IPS-20b (cell line): ENCODE measurements around the gene PKP4.

Source experiments
- H3K27ac ChIP-seq: one replicate; pipeline ENCODE4 v1.5.1; 2013; ENCODE audit warnings: low read length
- H3K27me3 ChIP-seq: 2 replicates; pipeline ENCODE4 v1.6.1; 2013; ENCODE audit warnings: mild to moderate bottlenecking, low read length, inconsistent platforms; ENCODE audit not compliant: insufficient read depth
- H3K36me3 ChIP-seq: 2 replicates; pipeline ENCODE4 v1.6.1; 2013; ENCODE audit warnings: low read depth, mild to moderate bottlenecking, inconsistent platforms, low read length, moderate library complexity; ENCODE audit not compliant: insufficient read depth
- H3K4me1 ChIP-seq: 2 replicates; pipeline ENCODE4 v1.6.1; 2013; ENCODE audit warnings: mild to moderate bottlenecking, control low read depth, inconsistent platforms, low read length, moderate library complexity; ENCODE audit not compliant: insufficient read depth
- H3K4me3 ChIP-seq: 2 replicates; pipeline ENCODE4 v1.5.1; 2013; ENCODE audit warnings: mild to moderate bottlenecking, low read length, inconsistent platforms
- H3K9ac ChIP-seq: 2 replicates; pipeline ENCODE4 v1.6.1; 2013; ENCODE audit warnings: low read depth, mild to moderate bottlenecking, inconsistent platforms, low read length, moderate library complexity
- H3K9me3 ChIP-seq: 2 replicates; pipeline ENCODE4 v1.6.1; 2013; ENCODE audit warnings: mild to moderate bottlenecking, low read depth, low read length, inconsistent platforms; ENCODE audit not compliant: insufficient read depth

PKP4 gene

DNA sequence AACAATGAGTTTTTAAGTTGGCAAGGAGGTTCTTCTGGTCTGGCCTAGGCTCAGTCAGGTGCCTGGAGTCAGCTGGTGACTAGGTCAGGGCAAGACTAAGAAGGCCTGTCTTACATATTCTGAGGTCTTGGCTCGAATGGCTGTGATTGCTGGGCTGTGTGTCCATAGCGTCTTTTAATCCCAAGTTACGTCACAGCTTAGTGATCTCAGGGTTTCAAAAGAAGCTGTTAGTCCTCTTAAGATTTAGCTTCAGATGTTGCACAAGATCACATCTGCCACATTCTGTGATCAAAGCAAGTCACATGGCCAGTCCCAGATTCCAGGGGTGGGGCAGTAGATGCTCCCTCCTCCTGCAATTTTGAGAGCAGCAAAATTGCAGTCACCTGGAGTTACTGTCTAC is 61.3 kb downstream of the PKP4 start:
- Histone ChIP-seq H3K27me3 (no peaks in the 10 kb centered on the region), H3K4me1 (no peaks in the 10 kb centered on the region), H3K27ac (no peak overlapping the region), H3K36me3 (0 out of 2 replicates have a peak, but pooled peaks cover 4% of the 10 kb centered on the region), H3K4me3 (no peak overlapping the region), H3K9me3 (no peaks in the 10 kb centered on the region), H3K9ac (no peak overlapping the region)

- no peak overlapping the region for H3K9ac ChIP-seq
- no peaks in the 10 kb centered on the region for H3K9me3 ChIP-seq
- no peaks in the 10 kb centered on the region for H3K27me3 ChIP-seq
- no peak overlapping the region for H3K4me3 ChIP-seq
- H3K4me1 ChIP-seq: no peaks in the 10 kb centered on the region
- H3K27ac ChIP-seq: no peak overlapping the region
- H3K36me3 ChIP-seq: no peaks in the 10 kb centered on the region
Measured at GRCh38 chr2:158519481-158519880, 62.7 kb downstream of the PKP4 start.

- peaks cover 8% of the 10 kb centered on the region; the same call in 1 of the 2 replicates for H3K4me1 ChIP-seq
- no peak overlapping the region for H3K9ac ChIP-seq
- no peak overlapping the region for H3K4me3 ChIP-seq
- no peaks in the 10 kb centered on the region for H3K27me3 ChIP-seq
- 0 out of 2 replicates have a peak, but pooled peaks cover 4% of the 10 kb centered on the region for H3K36me3 ChIP-seq
- no peaks in the 10 kb centered on the region for H3K9me3 ChIP-seq
- H3K27ac ChIP-seq: no peak overlapping the region
Measured at GRCh38 chr2:158529379-158530259, 72.9 kb downstream of the PKP4 start.

DNA sequence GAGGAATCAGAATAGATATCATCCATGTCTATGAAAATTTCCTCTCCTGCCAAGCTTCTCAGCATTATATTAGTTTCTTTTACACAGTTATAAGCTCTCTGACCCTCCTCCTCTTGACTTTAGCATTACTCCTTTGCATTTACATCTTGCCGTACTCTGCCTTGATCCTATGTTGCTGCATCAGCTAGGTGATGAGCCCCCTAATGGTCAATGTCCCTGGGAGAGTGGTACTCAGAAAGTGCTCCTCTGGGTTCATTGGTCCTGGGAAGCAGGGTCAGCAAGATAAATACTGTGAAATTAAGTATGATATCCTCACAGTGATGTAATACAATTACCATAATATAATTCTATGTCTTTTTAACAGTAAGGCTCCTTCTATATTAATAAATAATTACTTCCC is 74.1 kb downstream of the PKP4 start:
- Histone ChIP-seq H3K4me3 (no peak overlapping the region), H3K27me3 (no peaks in the 10 kb centered on the region), H3K9ac (no peak overlapping the region), H3K9me3 (no peaks in the 10 kb centered on the region), H3K4me1 (peaks cover 8% of the 10 kb centered on the region; the same call in 1 of the 2 replicates), H3K27ac (no peak overlapping the region), H3K36me3 (peaks cover 5% of the 10 kb centered on the region; the same call in 1 of the 2 replicates)

DNA sequence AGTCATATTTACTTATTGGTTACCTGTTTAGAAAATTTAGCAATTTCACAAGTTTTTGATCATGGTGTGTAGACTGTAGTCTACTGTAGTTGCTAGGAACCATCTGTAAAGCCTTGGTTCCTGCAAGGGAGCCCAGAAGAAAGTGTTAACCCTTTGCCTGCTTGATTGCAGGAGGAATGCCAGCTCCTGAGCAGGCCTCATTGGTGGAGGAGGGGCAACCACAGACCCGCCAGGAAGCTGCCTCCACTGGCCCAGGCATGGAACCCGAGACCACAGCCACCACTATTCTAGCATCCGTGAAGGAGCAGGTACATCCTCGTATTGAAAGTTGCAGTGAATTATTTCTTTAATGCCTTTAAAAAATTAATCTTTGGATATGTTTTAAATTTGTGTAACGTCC is 76.3 kb downstream of the PKP4 start:
- Histone ChIP-seq H3K36me3 (peaks cover 15% of the 10 kb centered on the region), H3K9me3 (no peaks in the 10 kb centered on the region), H3K27ac (no peak overlapping the region), H3K4me1 (peaks cover 8% of the 10 kb centered on the region; the same call in 1 of the 2 replicates), H3K27me3 (no peaks in the 10 kb centered on the region), H3K4me3 (no peak overlapping the region), H3K9ac (no peak overlapping the region)

- no peak overlapping the region for H3K4me3 ChIP-seq
- no peak overlapping the region for H3K9ac ChIP-seq
Measured at GRCh38 chr2:158539176-158540005, 82.6 kb downstream of the PKP4 start.

DNA sequence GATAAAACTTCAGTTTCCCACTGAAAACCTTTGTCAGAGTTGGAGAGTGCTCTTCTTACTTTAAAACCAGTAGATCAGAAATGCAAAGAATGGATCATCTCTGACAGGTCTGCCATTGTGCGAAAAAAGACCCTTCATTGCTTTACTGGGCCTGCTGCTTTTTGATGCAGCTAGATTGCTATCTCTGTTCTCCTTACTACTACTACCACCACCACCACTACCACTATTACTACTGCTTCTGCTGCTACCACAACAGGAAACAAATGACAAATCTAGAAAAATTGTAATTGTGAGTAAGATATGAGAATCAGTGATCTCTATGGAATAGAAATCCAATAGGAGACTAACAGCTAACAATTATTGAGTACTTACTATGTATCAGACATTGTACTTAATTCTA is 85.8 kb downstream of the PKP4 start:
- Histone ChIP-seq H3K4me1 (no peaks in the 10 kb centered on the region; the same call in 1 of the 2 replicates), H3K27me3 (no peaks in the 10 kb centered on the region), H3K36me3 (peaks cover 8% of the 10 kb centered on the region), H3K27ac (no peak overlapping the region), H3K9ac (no peak overlapping the region), H3K9me3 (no peaks in the 10 kb centered on the region), H3K4me3 (no peak overlapping the region)

More at GRCh38 chr2:158539176-158540005, 82.6 kb downstream of the PKP4 start:
- no peaks in the 10 kb centered on the region for H3K4me1 ChIP-seq
- no peaks in the 10 kb centered on the region for H3K9me3 ChIP-seq
- H3K27ac ChIP-seq: no peak overlapping the region
- H3K36me3 ChIP-seq: peaks cover 12% of the 10 kb centered on the region
- no peaks in the 10 kb centered on the region for H3K27me3 ChIP-seq

GRCh38 chr2:158543957-158544356 is 87.2 kb downstream of the PKP4 start:
- Histone ChIP-seq H3K27me3 (no peaks in the 10 kb centered on the region), H3K9ac (no peak overlapping the region), H3K9me3 (no peaks in the 10 kb centered on the region), H3K36me3 (peaks cover 18% of the 10 kb centered on the region), H3K4me3 (no peak overlapping the region), H3K27ac (no peak overlapping the region), H3K4me1 (no peaks in the 10 kb centered on the region; the same call in 1 of the 2 replicates)

- Histone ChIP-seq H3K4me1 (no peaks in the 10 kb centered on the region; the same call in 1 of the 2 replicates), H3K9me3 (no peaks in the 10 kb centered on the region), H3K36me3 (peaks cover 18% of the 10 kb centered on the region), H3K27ac (no peak overlapping the region), H3K4me3 (no peak overlapping the region), H3K9ac (no peak overlapping the region), H3K27me3 (no peaks in the 10 kb centered on the region)
Measured at GRCh38 chr2:158544998-158545397, 88.2 kb downstream of the PKP4 start.

- H3K4me1 ChIP-seq: no peaks in the 10 kb centered on the region; the same call in 1 of the 2 replicates
- H3K27me3 ChIP-seq: no peaks in the 10 kb centered on the region
- peaks cover 18% of the 10 kb centered on the region for H3K36me3 ChIP-seq
- no peaks in the 10 kb centered on the region for H3K9me3 ChIP-seq
- H3K9ac ChIP-seq: no peak overlapping the region
- H3K4me3 ChIP-seq: no peak overlapping the region
- H3K27ac ChIP-seq: no peak overlapping the region
Measured at GRCh38 chr2:158546412-158547144, 89.8 kb downstream of the PKP4 start.

- Histone ChIP-seq H3K27me3 (no peaks in the 10 kb centered on the region), H3K9ac (no peak overlapping the region), H3K4me3 (no peak overlapping the region), H3K36me3 (peaks cover 13% of the 10 kb centered on the region), H3K4me1 (no peaks in the 10 kb centered on the region), H3K9me3 (no peaks in the 10 kb centered on the region; the same call in 1 of the 2 replicates), H3K27ac (no peak overlapping the region)
Measured at GRCh38 chr2:158553257-158553656, 96.5 kb downstream of the PKP4 start.
